HG02623 (cell line): ENCODE results near the gene DCUN1D3.

Source experiments
- ATAC-seq: cut with Tn5 transposase; IDR thresholded peaks from one replicate; pipeline ENCODE4 v1.9.1; 2021; ENCODE audit warnings: moderate library complexity; ENCODE audit not compliant: unreplicated experiment

Gene DCUN1D3

GRCh38 chr16:20920091-20920490, 19.9 kb upstream of the DCUN1D3 start:
- ATAC-seq = no peak

GRCh38 chr16:20918486-20919239, 18.5 kb upstream of the DCUN1D3 start:
- no peak for ATAC-seq

- ATAC-seq = no peak
Observed at GRCh38 chr16:20916942-20917341, 16.8 kb upstream of the DCUN1D3 start.

GRCh38 chr16:20916289-20916688, 16.1 kb upstream of the DCUN1D3 start:
- ATAC-seq = no peak

- ATAC-seq = no peak
Observed at GRCh38 chr16:20911361-20911760, 11.2 kb upstream of the DCUN1D3 start.

- no peak for ATAC-seq
Observed at GRCh38 chr16:20910781-20911321, 10.7 kb upstream of the DCUN1D3 start.

- ATAC-seq = no peak
Observed at GRCh38 chr16:20906341-20907255, 6.4 kb upstream of the DCUN1D3 start.

GRCh38 chr16:20905576-20905975, 5.4 kb upstream of the DCUN1D3 start:
- ATAC-seq = no peak

- no peak for ATAC-seq
Observed at GRCh38 chr16:20904507-20905081, 4.4 kb upstream of the DCUN1D3 start.

GRCh38 chr16:20903899-20904506, 3.8 kb upstream of the DCUN1D3 start:
- ATAC-seq = no peak

GRCh38 chr16:20903116-20903898, 3.1 kb upstream of the DCUN1D3 start:
- ATAC-seq = no peak

- ATAC-seq = no peak
Observed at GRCh38 chr16:20902426-20902825, 2.3 kb upstream of the DCUN1D3 start.

- no peak for ATAC-seq
Observed at GRCh38 chr16:20901436-20902112, 1.4 kb upstream of the DCUN1D3 start.

GRCh38 chr16:20901068-20901435, 894 bp upstream of the DCUN1D3 start:
- peak; percentile 1 for ATAC-seq

- no peak for ATAC-seq
Observed at GRCh38 chr16:20899477-20900298, 470 bp downstream of the DCUN1D3 start.

- no peak for ATAC-seq
Observed at GRCh38 chr16:20899071-20899470, 1.1 kb downstream of the DCUN1D3 start.

GRCh38 chr16:20897922-20898321, 2.2 kb downstream of the DCUN1D3 start:
- ATAC-seq = no peak

- ATAC-seq = no peak
Observed at GRCh38 chr16:20897253-20897897, 2.8 kb downstream of the DCUN1D3 start.
